ENCODE results near the gene CLEC1A.

GRCh38 chr12:10130042-10130441 lies 31.3 kb upstream of the CLEC1A start, which contains the start of gene CLEC7A:
- TF ChIP-seq CTCF (IDR thresholded peaks at IDR 0.05 in 2 of 3, conservative IDR thresholded peaks at IDR 0.05 in 1 of 3; ENCODE audit: borderline replicate concordance in 1 of 3, insufficient read depth in 1 of 3, low read depth in 2 of 3, low read length in 2 of 3) (no peak), POLR2AphosphoS5 (IDR thresholded peaks at IDR 0.05; ENCODE audit: low read depth, low read length) (no peak), POLR2A (IDR thresholded peaks at IDR 0.05; ENCODE audit: borderline replicate concordance, extremely low read depth, insufficient read depth, insufficient read length) (no peak), JUND (IDR thresholded peaks at IDR 0.05) (no peak), FOSL1 (IDR thresholded peaks at IDR 0.05; ENCODE audit: low read depth) (no peak), ATF3 (IDR thresholded peaks at IDR 0.05) (no peak), RAD21 (IDR thresholded peaks at IDR 0.05; ENCODE audit: low read depth) (no peak), ZNF274 (IDR thresholded peaks at IDR 0.05; ENCODE audit: low read depth, low read length) (no peak), ELF1 (IDR thresholded peaks at IDR 0.05; ENCODE audit: borderline replicate concordance, low read depth) (no peak), EZH2phosphoT487 (IDR thresholded peaks at IDR 0.05; ENCODE audit: borderline replicate concordance) (no peak), EZH2 (IDR thresholded peaks at IDR 0.05) (no peak), CEBPB (IDR thresholded peaks at IDR 0.05; ENCODE audit: low read depth) (no peak)
